PFSK-1 (cell line): ENCODE results near the gene FNTB.

Experiments used
- FOXP2 ChIP-seq: optimal IDR thresholded peaks from 2 replicates; pipeline ENCODE3; 2011; ENCODE audit warnings: borderline replicate concordance, control low read depth, inconsistent platforms; ENCODE audit not compliant: insufficient read depth; ENCODE audit errors: extremely low read length, extremely low read depth
- POLR2AphosphoS5 ChIP-seq: IDR thresholded peaks from 2 replicates; pipeline ENCODE4 v1.6.1; 2012; ENCODE audit warnings: low read depth, mild to moderate bottlenecking, control low read depth, low read length, moderate library complexity
- SIN3A ChIP-seq: IDR thresholded peaks from 2 replicates; pipeline ENCODE4 v1.6.1; 2012; ENCODE audit warnings: mild to moderate bottlenecking, low read length, moderate library complexity, borderline replicate concordance; ENCODE audit not compliant: insufficient read depth
- TAF1 ChIP-seq: IDR thresholded peaks from 2 replicates; pipeline ENCODE4 v1.6.1; 2012; ENCODE audit warnings: low read length, control low read depth, borderline replicate concordance; ENCODE audit not compliant: insufficient read depth
- TF ChIP-seq, protein P1 (sequence below), 2 experiments: IDR thresholded peaks; 2 replicates each; pipeline versions ENCODE4 v1.6.1 to v1.8.0; 2011 to 2012; ENCODE audit warnings: low read depth in 2 of 2, low read length in 2 of 2, control low read depth in 1 of 2, inconsistent platforms in 1 of 2, mild to moderate bottlenecking in 1 of 2, moderate library complexity in 1 of 2; ENCODE audit not compliant: insufficient read depth in 1 of 2

The FNTB gene

GRCh38 chr14:64971943-64972791, 14.5 kb upstream of the FNTB start, which contains the start of gene RAB15:
Gene RAB15, minus strand, starts transcription at chr14:64972336. Its CDS starts 260 bp downstream, at chr14:64972076.
- TF ChIP-seq TAF1 (no peak), SIN3A (no peak), FOXP2 (no peak), POLR2AphosphoS5 (no peak)
- TF ChIP-seq, protein P1, sequence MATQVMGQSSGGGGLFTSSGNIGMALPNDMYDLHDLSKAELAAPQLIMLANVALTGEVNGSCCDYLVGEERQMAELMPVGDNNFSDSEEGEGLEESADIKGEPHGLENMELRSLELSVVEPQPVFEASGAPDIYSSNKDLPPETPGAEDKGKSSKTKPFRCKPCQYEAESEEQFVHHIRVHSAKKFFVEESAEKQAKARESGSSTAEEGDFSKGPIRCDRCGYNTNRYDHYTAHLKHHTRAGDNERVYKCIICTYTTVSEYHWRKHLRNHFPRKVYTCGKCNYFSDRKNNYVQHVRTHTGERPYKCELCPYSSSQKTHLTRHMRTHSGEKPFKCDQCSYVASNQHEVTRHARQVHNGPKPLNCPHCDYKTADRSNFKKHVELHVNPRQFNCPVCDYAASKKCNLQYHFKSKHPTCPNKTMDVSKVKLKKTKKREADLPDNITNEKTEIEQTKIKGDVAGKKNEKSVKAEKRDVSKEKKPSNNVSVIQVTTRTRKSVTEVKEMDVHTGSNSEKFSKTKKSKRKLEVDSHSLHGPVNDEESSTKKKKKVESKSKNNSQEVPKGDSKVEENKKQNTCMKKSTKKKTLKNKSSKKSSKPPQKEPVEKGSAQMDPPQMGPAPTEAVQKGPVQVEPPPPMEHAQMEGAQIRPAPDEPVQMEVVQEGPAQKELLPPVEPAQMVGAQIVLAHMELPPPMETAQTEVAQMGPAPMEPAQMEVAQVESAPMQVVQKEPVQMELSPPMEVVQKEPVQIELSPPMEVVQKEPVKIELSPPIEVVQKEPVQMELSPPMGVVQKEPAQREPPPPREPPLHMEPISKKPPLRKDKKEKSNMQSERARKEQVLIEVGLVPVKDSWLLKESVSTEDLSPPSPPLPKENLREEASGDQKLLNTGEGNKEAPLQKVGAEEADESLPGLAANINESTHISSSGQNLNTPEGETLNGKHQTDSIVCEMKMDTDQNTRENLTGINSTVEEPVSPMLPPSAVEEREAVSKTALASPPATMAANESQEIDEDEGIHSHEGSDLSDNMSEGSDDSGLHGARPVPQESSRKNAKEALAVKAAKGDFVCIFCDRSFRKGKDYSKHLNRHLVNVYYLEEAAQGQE (IDR thresholded peaks at IDR 0.05; ENCODE audit: insufficient read depth in 1 of 2, low read depth in 2 of 2, low read length in 2 of 2), result no peak

GRCh38 chr14:64973026-64973442, 13.7 kb upstream of the FNTB start:
- no peak for TF ChIP-seq POLR2AphosphoS5
- no peak for TF ChIP-seq TAF1
- TF ChIP-seq, protein P1 (IDR thresholded peaks at IDR 0.05; ENCODE audit: insufficient read depth in 1 of 2, low read depth in 2 of 2, low read length in 2 of 2), result no peak
- TF ChIP-seq FOXP2, result no peak
- no peak for TF ChIP-seq SIN3A

DNA sequence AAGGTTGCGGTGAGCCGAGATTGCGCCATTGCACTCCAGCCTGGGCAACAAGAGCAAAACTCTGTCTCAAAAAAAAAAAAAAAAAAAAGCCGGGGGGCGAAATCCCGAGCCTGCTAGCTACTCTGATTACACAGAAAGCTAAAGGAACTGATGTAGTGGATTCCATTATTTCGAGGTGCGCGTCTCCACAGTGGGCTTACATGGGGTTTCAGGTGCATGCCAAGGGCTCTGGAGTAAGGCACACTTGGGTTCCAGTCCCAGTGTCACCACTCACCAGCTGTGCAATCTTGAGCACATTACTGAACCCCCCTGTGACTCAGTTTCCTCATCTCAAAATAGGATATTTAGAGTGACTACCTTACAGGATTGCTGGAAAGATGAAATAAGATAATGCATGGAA, 12.9 kb upstream of the FNTB start:
- TF ChIP-seq FOXP2, result no peak
- no peak for TF ChIP-seq POLR2AphosphoS5
- TF ChIP-seq, protein P1 (IDR thresholded peaks at IDR 0.05; ENCODE audit: insufficient read depth in 1 of 2, low read depth in 2 of 2, low read length in 2 of 2), result no peak
- no peak for TF ChIP-seq TAF1
- no peak for TF ChIP-seq SIN3A

DNA sequence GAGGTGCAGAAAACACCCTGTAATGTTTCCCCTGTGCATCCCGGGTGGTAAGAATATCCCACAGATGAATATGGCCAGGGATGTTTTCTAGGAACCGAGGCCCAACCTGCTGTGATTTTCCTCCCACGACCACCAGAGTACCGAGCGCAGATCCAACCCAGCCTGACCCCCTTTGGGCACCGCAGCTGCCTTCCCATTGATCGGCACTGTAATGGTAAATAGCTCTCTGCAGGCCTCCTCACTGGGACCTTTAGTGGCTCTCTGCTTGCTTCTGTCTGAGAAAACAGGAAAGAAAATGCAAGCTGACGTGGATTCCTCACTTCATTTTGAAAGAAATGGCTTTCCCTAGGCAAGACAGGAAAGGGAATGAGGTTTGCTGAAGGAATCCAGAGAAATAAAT, 12.1 kb upstream of the FNTB start:
- TF ChIP-seq, protein P1 (IDR thresholded peaks at IDR 0.05; ENCODE audit: insufficient read depth in 1 of 2, low read depth in 2 of 2, low read length in 2 of 2), result no peak
- TF ChIP-seq POLR2AphosphoS5 (no peak), FOXP2 (no peak), TAF1 (no peak), SIN3A (no peak)
